H1 (cell line): ENCODE measurements around the gene ZRANB3. TPM values are rescaled to one million over a fixed set of nuclear protein-coding genes. Genes with fewer than 3 reads are reported as not detected.

Source experiments
- CTBP2 ChIP-seq: IDR thresholded peaks from 2 replicates; pipeline ENCODE4 v1.7.0; 2011; ENCODE audit warnings: borderline replicate concordance, mild to moderate bottlenecking, moderate library complexity, mixed read lengths, low read length; ENCODE audit not compliant: insufficient read depth, insufficient read length
- RNF2 ChIP-seq: fragments of 200-900, 300-1000 bp; sonication (generic); IDR thresholded peaks from 2 replicates; pipeline ENCODE4 v1.7.1; 2016; ENCODE audit warnings: borderline replicate concordance, low read depth, mild to moderate bottlenecking, antibody characterized with exemption, low read length; ENCODE audit not compliant: poor library complexity, severe bottlenecking; ENCODE audit errors: missing control alignments
- RXRA ChIP-seq: IDR thresholded peaks from 2 replicates; pipeline ENCODE4 v1.6.1; 2011; ENCODE audit warnings: low read depth, mild to moderate bottlenecking, low read length, moderate library complexity; ENCODE audit not compliant: insufficient read depth
- SIRT6 ChIP-seq: IDR thresholded peaks from one replicate; pipeline ENCODE4 v1.7.1; 2012; ENCODE audit warnings: low read length, inconsistent platforms
- TCF12 ChIP-seq: IDR thresholded peaks from 2 replicates; pipeline ENCODE4 v1.6.1; 2011; ENCODE audit warnings: low read depth, mild to moderate bottlenecking, low read length
- TEAD4 ChIP-seq: IDR thresholded peaks from 2 replicates; pipeline ENCODE4 v1.6.1; 2012; ENCODE audit warnings: low read depth, low read length, inconsistent platforms, mixed read lengths
- polyA plus RNA-seq, 7 experiments: library from polyadenylated mRNA; depleted of rRNA in 3 of 7; stranded (reverse) in 5 of 7; unstranded in 2 of 7; fragments of >200 nt in 5 of 7; fragments of 200-250 nt in 2 of 7; gene quantifications; 1 replicate in 5 of 7; 2 replicates in 1 of 7; 4 replicates in 1 of 7; pipeline versions ENCODE4 v1.2.1 to v1.2.3, GENCODE V29; 2011 to 2013; ENCODE audit warnings: missing spikeins in 2 of 7, mixed read lengths in 2 of 7
- total RNA-seq: library from RNA; stranded (reverse); fragmentation: NEBNext Ultra II Directional; extraction: Animal tissue kit (Norgen Biotek cat#: 25700); gene quantifications from 2 replicates; pipeline ENCODE4 v1.2.1, GENCODE V29; 2021

The ZRANB3 gene
- total and polyA plus RNA-seq, 2 of the 8 experiments (the other 6 are each of a cell fraction or from before 2014, with no cell fraction given), result 4.5 to 19.3 TPM

DNA sequence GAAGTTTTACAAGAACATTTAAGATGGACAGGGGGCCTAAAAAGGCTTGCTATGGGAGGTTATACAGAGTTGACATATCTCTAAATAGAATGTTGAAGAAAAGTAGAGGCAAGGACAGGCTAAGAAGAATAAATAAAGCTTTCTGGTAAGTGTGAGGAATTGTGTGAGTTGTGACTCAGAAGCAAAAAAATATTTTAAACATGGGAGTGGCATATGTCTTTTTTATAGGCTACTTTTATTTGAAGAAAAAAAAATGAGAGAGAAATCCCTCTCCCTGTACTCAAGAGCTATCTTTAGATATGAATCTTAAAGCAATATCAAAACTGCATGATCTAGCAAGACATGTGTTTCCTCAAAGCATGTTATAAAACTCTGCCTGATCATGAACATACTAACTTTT is 437.8 kb downstream of the ZRANB3 start (continued):
- TF ChIP-seq RNF2 (no peak), RXRA (no peak), TEAD4 (no peak), TCF12 (no peak), SIRT6 (no peak), CTBP2 (no peak)
